ENCODE results near the gene IFNL4.
A peak's percentile ranks its signal among the peaks of the same experiment; 100 is the strongest.
"Not testable (repeated sequence)": the region's sequence is repeated elsewhere in the genome, so short reads cannot be mapped to it uniquely, and the experiment has no call there.

Gene IFNL4

GRCh38 chr19:39219108-39219507 is 29.5 kb downstream of the IFNL4 start:
- not testable (repeated sequence) for DNase-seq (ENCODE audit: low read depth)

GRCh38 chr19:39218230-39219007 is 30.2 kb downstream of the IFNL4 start:
- DNase-seq (ENCODE audit: low read depth) = no peak

- no peak for DNase-seq (ENCODE audit: low read depth)
These were observed 31.6 kb downstream of the IFNL4 start for GRCh38 chr19:39217094-39217493.

GRCh38 chr19:39215323-39215722 is 33.3 kb downstream of the IFNL4 start:
- DNase-seq (ENCODE audit: low read depth) = not testable (repeated sequence)

GRCh38 chr19:39212375-39212742 is 36.3 kb downstream of the IFNL4 start:
- peak; percentile 18 for DNase-seq (ENCODE audit: low read depth)

- DNase-seq (ENCODE audit: low read depth) = peak; percentile 52
These were observed 36.8 kb downstream of the IFNL4 start for GRCh38 chr19:39211731-39212374.

GRCh38 chr19:39209196-39209595 is 39.5 kb downstream of the IFNL4 start:
- DNase-seq (ENCODE audit: low read depth) = no peak

GRCh38 chr19:39208175-39208795 is 40.4 kb downstream of the IFNL4 start:
- DNase-seq (ENCODE audit: low read depth) = no peak

GRCh38 chr19:39207293-39207836 is 41.3 kb downstream of the IFNL4 start:
- no peak for DNase-seq (ENCODE audit: low read depth)

- no peak for DNase-seq (ENCODE audit: low read depth)
These were observed 42.5 kb downstream of the IFNL4 start for GRCh38 chr19:39206122-39206521.

GRCh38 chr19:39205449-39205764 is 43.2 kb downstream of the IFNL4 start:
- no peak for DNase-seq (ENCODE audit: low read depth)

- DNase-seq (ENCODE audit: low read depth) = no peak
These were observed 45.0 kb downstream of the IFNL4 start, which contains the start of gene SYCN for GRCh38 chr19:39203372-39204341. Gene SYCN, minus strand, starts transcription at chr19:39204263. Its CDS starts 9 bp downstream, at chr19:39204254.

GRCh38 chr19:39202998-39203355 is 45.7 kb downstream of the IFNL4 start:
- no peak for DNase-seq (ENCODE audit: low read depth)

- no peak for DNase-seq (ENCODE audit: low read depth)
These were observed 47.9 kb downstream of the IFNL4 start for GRCh38 chr19:39200803-39201115.

GRCh38 chr19:39200066-39200802 is 48.4 kb downstream of the IFNL4 start:
- DNase-seq (ENCODE audit: low read depth) = no peak

GRCh38 chr19:39199025-39199424 is 49.6 kb downstream of the IFNL4 start:
- peak; percentile 81 for DNase-seq (ENCODE audit: low read depth)

GRCh38 chr19:39197808-39198207 is 50.8 kb downstream of the IFNL4 start:
- no peak for DNase-seq (ENCODE audit: low read depth)

GRCh38 chr19:39196860-39197562 is 51.6 kb downstream of the IFNL4 start, which contains the start of gene NCCRP1:
Gene NCCRP1, plus strand, starts transcription at chr19:39196964. Its CDS starts 19 bp downstream, at chr19:39196983.
- DNase-seq (ENCODE audit: low read depth) = no peak

GRCh38 chr19:39196320-39196719 is 52.3 kb downstream of the IFNL4 start:
- no peak for DNase-seq (ENCODE audit: low read depth)

Measured in amniotic epithelial cell (primary cell).